Urothelium cell line (cell line): ENCODE measurements around the gene PGBD5.

ENCODE experiments used
- DNase-seq: peaks from one replicate; pipeline ENCODE4 v3.0.0; 2011; ENCODE audit warnings: low spot score, mixed read lengths
- FAIRE-seq: peaks from 2 replicates; lab custom pipeline; 2011; peaks lifted over from hg19 to GRCh38; lab: Jason Lieb, UNC

PGBD5 gene

DNA sequence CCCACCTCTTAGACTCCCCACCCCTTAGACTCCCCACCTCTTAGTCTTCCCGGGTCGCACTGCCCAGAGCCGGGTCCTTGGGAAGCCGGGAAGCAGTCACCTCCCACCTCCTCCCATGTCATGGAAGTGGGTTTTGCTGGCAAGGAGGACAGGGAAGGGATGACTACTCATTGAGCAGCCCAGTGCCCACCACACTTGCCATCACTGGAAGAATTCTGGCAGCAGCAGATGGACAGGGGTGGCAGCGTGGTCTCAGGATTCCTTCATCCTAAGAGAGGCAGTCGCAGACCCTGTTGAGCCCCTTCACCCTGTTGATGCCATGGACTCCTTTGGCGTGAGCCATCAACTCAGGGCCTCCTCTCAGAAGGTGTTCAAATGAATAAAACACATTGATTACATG is 140.8 kb downstream of the PGBD5 start:
- no peak for FAIRE-seq
- no peak for DNase-seq

DNA sequence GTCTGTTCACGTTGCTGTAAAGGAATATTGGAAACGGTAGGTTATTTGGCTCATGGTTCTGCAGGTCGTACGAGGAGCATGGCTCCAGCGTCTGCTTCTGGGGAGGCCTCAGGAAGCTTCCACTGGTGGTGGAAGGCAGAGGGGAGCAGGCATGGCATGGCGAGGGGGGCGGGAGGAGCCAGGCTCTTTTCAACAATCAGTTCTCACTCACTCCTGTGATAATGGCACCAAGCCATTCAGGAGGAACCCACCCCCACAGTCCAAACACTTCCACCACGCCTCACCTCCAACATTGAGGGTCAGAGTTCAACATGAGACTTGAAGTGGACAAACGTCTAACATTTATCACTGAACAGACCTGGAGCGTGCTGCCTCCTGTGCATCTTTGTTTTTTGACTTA is 141.2 kb downstream of the PGBD5 start:
- FAIRE-seq, result no peak
- no peak for DNase-seq

DNA sequence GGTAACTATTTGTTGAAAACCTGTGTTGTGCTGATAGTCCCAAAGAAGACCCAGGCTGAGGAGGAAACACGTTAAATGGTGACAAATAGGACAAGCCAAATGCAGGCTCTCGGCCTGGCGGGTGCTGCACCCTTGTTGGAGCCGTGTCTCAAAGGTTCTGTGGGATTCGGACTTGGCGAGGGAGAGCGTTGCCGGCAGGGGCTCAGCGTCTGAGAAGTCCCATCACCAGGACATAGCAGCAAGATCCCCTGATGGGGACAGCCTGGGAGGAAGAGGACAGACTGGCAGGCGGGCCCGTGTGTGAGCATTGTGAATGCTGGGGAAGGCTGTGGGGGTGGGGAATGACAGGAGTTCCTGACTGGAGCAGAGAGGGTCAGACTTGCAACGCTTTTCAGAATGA is 142.5 kb downstream of the PGBD5 start:
- FAIRE-seq, result no peak
- DNase-seq, result no peak

DNA sequence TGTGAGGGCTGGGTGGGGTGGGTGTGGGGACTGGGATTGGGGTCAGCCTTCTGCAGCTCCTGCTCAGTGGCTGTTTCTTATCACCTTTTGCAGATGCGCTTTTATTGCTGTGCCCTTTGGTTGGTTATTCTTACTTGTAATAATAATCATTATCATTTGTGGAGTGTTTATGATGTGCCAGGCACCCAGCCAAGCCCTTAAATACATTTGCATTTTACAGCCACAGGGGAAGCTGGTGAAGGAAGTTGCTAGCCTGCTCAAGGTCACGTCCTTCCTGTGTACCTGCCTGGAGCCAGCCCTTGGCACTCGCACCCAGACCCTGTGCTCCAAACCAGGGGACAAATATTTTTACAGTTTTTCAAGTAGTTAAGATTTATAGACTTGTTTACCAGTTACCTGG is 144.0 kb downstream of the PGBD5 start:
- DNase-seq, result no peak
- no peak for FAIRE-seq

DNA sequence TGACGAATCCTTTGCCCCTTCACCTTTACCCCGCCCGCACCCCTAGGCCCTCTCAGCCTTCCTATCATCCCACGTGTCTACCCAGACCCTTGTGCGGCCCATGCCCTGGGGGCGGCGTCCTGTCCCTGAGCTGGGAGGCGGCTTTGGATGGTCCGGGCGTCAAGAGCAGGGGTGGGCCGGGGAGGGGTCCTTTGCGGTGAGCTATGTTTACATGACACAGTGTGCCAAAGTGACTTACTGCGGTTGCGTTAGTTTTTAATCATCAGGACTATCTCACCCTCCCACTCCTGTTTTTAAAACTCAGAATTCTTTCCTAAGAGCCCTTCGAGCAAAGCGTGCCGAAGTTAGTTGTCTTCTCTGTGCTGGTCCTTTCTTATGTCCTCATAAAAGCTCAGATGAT is 144.6 kb downstream of the PGBD5 start:
- FAIRE-seq (no peak), DNase-seq (no peak)

DNA sequence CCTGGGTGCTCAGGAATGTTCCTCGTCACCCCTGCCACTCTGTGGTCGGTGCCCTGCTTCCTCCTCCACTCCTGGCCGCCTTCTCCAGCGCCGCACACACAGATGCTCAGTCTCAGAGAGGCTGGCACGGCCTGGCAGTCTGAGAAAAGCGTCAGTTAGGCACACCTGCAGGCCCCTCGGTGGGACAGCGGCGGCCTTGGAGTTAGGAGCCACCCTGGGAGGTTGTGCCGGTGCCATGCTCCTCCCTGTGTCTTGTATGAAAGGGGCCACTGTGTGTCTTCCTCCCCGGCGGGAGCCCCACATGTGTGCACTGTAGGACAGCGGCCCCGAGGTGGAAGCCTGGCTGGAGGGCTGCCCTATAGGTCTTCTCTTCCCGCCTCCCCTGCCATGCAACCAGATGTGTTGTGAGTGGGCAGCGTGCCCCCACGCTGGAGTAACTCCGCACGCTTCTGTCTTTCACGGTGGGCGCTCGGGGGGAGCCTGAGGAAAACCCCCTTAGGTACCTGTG is 145.2 kb downstream of the PGBD5 start:
- no peak for DNase-seq
- no peak for FAIRE-seq

DNA sequence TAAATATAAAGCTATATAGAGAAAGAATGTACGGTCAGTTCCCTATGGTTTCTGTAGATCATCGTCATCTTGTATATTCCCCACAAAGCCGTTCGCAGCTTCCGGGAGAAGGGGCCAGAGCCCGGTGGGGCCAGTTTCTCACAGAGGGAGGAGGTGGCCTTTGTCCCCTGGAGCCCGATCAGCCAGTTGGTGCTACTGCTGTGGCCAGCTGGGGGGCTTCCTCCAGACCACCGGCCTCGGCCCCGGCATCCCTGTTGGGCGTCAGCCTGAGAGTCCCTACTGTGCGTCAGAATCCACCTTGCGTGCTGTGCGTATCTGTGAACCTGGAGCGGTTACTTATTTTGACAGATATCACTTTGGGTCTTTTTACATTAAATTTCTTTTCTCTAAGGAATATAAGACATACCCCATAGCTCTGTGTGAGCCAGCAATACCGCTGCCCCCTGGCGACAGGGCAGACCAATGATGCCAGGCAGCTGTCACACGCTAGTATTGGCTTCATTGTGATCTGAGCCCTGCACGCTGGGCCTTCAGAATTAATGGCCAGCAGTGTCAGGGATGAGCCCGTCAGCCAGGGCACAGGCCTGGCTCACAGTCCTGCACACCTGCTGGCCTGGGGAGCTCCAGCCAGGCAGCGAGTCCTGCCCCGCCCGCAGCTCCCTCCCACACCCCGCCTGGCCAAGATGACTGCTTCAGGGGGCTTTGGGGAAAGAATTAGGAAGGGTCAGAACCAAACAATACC is 145.9 kb downstream of the PGBD5 start:
- DNase-seq, result no peak
- FAIRE-seq, result no peak

DNA sequence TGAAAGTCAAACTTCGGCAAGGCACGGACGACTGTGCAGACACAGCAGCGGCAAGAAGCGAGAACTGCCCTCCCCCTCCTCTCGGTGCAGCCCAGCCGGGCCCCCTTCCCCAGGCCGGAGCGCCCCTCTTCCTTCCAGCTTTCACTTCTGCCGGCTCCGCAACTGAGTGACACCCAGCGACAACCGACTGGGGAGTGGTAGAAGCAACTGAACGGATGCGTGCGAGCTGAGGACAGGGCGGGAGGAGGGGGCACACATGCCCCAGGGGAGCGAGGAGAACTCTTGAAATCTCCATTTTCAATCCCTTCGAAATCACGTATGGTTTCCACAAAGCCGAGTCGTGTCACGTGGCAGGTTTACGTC is 146.6 kb downstream of the PGBD5 start:
- DNase-seq, result no peak
- no peak for FAIRE-seq

DNA sequence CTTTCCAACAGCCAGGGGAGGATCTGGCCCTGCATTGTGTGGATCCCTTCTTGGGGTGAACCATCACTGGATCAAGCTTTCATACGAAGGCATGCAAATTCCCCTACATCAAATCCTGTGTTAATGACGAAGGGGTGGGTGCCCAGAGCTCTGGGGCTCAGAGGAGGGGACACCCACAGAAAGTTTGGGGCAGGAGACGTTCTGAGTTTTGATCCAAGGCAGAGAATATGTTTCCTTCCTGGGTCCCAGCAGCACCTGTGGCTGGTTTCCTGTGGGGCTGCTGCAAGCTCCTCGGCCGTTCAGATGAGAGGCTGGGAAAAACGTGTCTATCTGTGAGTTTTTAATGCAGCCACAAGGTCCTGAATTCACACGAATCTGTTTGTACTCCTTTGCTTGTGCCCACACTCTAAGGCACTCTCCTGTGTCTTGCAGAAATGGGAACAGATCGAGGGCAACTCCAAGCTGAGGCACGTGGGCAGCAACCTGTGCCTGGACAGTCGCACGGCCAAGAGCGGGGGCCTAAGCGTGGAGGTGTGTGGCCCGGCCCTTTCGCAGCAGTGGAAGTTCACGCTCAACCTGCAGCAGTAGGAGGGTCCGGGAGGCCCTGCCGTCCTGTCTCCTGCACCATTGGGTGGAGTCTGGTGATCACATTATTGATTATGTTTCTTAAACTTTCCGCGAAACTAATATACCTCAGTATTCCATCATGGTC is 147.1 kb downstream of the PGBD5 start:
- FAIRE-seq (no peak), DNase-seq (no peak)

DNA sequence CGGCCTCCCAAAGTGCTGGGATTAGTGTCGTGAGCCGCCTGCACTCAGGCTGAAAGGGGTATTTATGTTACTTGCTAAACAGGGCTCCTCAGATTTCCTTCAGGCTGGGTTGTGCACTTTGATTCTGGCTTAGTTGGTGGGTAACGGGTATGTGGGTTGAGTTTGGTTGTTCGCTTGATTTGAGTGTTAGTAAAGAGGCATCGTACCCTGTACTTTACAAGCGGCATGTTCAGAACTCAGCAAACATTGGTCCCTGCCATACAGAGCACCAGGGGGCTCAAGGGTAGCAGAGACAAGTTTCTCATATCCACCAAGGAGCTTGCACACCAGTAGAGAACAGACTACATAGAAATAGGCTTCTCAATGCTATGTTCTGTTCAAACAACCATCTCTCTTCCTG is 147.8 kb downstream of the PGBD5 start:
- no peak for FAIRE-seq

DNA sequence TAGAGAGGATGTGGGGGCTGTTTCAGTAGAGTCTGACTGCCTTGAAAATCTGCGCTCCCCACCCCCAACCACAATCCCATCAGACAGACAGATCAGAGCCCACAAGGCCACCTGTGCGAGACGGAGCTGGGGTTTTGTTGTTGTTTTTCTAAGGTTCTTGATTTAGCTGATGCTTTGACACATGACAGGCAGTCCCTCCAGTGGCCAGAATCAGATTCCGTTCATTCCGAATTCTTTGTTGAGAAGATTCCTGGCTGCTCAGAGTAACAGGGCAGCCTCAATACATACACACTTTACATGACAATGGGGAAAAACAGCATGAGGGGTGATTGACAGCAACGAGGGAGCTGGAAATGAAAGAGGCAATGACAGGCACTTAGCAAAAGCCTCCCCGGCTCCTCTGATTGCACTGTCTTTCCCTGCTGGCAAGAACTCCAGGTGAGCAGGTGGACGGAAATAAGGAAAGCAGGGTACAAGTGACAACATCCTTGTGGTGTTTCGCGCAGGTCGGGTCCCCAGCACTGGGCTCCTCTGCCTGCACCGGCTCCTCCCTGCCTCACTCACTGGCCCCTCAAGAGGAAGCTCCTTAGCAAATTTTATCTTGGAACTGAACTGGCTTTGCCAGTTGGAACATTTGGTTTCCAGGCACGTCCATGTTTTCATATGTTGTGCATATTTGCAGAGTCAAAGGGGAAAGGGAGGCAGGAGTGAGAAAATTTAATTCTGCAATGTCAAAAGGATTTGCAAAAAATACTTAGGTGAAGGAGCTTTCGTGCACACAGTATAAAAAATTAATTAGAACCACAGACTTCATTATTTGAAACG is 148.7 kb downstream of the PGBD5 start:
- FAIRE-seq, result no peak
- no peak for DNase-seq

More for the DNA sequence above, 147.8 kb downstream of the PGBD5 start:
- no peak for DNase-seq

DNA sequence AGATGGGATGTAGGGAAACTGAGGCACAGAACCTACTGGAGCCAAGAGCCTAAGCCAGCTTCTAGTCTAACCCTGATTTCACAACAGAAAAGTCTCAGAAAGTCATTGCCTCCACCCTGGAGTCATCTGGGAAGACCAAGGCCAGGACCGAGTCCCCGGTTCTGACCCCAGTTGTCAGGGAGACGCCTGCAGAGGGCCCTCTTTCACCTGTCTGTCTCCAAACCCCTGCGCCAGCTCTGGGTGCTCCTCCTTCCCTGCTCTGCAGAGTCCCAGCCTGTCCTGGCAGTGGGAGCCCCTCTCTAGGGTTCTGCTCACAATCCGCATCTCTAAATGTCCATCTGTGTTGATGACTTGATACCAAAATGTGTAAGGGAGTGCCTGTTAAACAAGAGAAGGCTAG is 149.7 kb downstream of the PGBD5 start:
- no peak for FAIRE-seq
- no peak for DNase-seq

DNA sequence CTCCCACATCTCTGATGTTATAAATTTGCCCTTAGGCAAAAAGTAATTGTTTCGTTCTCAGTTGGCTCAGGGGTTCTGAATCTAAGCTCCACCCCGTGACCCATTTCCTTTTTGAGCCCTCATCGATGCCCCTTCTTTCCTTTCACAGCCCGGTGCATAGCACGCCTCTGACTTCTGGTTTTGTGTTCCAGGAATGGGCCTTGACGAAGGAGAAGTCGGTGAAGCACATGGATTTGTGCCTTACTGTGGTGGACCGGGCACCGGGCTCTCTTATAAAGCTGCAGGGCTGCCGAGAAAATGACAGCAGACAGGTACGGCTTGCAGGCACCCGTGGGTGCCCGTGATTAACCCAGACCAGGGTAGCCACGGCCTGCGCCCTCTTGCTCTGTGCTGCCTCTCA is 151.9 kb downstream of the PGBD5 start:
- DNase-seq, result no peak
- no peak for FAIRE-seq

DNA sequence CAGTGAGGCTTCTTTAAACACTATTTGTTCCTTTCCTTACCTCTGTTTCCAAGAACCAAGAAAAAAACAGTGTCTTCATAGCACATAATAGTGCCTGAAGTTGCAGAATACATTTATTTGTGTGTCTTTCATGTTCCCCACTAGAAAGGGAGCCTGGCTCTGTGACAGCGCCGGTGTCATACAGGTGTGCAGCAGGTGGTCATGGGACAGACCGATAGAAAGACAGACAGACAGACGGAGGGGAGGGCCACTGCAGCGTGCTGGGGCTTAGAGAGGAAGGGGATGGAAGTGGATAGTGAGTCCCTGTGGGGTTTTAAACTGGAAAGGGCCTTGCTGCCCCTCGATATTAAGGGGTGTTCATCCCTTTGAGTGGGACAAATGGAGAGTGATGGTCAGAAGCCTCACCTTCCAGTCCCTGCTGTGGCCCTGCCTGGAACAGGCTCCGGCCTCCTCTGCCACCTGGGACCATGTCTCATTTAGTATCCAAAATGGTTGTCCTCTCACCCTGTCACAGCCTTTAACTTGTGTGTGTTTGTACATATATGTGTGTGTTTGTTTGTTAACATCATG is 152.9 kb downstream of the PGBD5 start:
- DNase-seq, result no peak
- no peak for FAIRE-seq

DNA sequence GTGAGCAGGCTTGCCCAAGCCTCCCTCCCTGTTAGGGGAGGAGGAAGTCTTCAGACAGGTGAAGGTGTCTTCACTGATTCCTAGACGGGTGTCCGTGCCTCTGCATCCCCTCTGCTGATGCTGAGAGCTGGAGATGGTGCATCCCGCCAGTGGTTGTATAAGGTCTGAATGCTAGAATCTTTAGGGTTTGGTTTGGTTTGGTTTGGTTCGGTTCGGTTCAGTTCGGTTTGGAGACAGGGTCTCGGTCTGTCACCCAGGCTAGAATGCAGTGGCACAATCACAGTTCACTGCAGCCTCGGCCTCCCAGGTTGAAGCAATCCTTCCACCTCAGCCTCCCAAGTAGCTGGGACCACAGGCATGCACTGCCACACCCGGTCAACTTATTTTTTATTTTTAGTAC is 153.6 kb downstream of the PGBD5 start:
- DNase-seq (no peak), FAIRE-seq (no peak)

DNA sequence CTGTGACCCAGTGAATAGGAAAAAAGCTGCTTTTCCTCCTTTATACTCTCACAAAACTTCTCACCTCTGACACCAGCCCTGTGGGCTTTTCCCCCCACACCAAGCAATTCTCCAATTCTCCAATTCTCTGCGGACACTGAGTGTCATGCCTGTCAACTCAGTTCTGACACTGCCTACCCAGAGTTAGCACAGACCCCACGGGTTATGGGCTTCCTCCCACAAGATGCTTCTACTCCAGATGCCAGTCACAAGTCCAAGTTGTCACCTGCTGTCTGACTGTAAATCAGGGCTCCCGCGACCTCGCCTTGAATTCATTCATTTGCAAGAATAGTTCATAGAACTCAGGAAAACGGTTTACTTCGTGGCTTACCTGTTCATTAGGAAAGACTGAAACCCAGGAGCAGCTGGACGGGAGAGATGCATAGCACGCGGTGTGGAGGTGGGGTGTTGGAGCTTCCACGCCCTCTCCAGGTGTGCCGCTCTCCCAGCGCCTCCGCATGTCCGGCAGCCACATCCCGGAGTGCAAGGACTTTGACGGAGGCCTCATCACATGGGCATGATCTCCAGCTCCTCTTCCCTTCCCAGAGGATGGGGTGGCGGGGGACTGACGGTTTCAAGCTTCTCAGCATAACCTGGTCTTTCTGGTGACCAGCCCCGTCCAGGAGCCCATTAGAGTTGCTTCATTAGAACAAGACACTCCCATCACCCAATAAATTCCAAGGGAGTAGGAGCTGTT is 154.7 kb downstream of the PGBD5 start:
- DNase-seq (no peak), FAIRE-seq (no peak)

DNA sequence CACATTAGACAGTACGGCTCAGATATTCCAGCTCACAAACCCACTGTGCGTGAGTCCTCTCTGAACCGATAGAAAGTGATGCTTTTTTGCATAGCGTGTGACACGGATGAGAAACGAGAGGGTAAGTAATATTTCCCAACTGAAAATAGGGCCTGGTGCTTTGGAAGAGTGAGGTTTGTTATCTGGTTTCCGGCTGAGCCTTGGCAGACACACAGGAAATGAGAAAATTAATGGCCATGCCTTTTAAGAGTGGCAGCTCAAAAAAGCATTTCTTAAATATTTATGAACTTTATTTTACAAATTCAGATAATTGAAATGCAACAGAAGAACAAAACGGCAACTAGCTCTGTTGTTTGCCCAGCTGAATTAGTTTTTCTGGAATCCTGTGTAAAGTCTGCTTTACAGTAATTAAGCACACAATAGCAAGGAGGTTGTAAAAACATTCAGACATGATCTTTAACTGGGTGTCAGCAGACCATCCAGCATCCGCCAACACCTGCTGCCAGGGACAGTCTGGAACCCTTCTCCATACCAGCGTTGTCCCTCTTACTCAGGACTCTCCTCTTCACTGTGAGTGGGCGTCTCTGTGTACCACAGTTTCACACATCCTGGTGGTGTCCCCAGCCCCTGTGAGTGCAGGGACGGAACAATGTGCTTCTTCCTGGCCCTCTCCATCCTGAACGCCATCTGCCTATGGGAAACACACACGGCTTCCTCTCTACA is 155.4 kb downstream of the PGBD5 start:
- FAIRE-seq, result no peak
- no peak for DNase-seq

DNA sequence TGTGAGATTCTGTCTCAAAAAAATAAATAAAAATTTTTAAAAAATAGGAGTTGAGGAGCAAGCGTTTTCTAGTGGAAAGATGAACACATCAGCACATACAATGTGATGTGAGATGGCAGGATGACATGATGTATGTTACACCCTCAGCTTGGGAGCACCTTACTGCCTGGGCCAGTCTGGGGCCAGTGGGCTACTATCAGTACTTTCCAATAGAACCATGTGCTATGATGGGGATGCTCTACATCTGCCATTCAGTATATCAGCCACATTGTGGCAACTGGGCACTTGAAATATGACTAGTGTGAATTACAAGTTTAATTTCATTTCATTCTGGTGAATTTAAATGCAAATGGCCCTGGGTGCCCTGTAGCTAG is 156.0 kb downstream of the PGBD5 start:
- FAIRE-seq, result no peak
- no peak for DNase-seq

DNA sequence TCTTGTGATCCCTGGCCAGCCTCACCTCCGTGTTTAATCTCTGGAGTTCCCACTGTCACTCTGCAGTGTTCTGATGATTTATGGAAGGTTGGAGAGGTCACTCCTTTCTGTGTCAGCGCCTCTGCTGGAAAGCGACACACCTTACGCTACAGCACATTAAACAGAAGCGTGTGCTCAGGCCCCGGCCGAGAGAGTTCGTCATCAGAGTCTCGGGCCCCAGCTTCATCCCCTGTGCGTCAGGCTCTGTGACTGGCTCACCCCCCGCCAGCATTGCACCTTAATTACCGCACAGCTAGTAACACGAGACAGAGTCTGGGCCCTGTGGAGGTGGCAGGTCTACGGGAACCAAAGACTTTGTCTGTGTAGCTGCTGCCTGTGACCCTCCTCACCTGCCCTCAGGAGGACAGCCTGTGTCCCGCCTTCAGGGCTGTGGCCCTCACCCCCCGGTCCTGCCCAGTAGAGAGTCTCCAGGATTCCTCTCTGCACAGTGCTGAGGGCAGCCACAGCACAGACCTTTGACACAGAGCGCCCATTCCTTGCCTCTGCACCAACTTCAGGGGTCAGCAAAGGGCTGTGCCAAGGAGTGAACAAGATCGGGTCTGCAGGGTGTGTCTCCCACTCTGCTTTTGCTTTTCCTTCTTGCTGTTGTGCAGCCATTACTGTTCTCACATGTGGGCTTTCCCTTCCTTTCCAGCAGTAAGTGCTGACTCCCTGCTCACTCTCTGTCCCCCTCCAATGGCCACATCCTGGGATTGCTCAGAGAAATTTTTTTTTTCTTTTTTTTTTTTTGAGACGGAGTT is 157.6 kb downstream of the PGBD5 start:
- DNase-seq, result peak; percentile 76
- no peak for FAIRE-seq
